ENCODE measurements around the gene TPCN1. TPM values are rescaled to one million over a fixed set of nuclear protein-coding genes. Genes with fewer than 3 reads are reported as not detected.
A peak's percentile ranks its signal among the peaks of the same experiment; 100 is the strongest.

TPCN1 gene
- total RNA-seq, 1 donor from 2014 or later, result 128 TPM

GRCh38 chr12:113333877-113334785, 112.9 kb downstream of the TPCN1 start:
- no peak for DNase-seq
- intact Hi-C loops (cut with DNase I), result no loop called here

GRCh38 chr12:113334786-113335539, 113.7 kb downstream of the TPCN1 start, which contains the start of gene SLC8B1:
Gene SLC8B1 (minus strand): TSS chr12:113335109. CDS start chr12:113332878, 2,231 bp downstream.
- ATAC-seq (ENCODE audit: poor library complexity) (peak; percentile 100), DNase-seq (peak; percentile 94)
- intact Hi-C loops (cut with DNase I), result no loop called here

More at GRCh38 chr12:113333877-113334785, 112.9 kb downstream of the TPCN1 start:
- peak; percentile 38 for ATAC-seq (ENCODE audit: poor library complexity)

GRCh38 chr12:113339540-113339939, 118.3 kb downstream of the TPCN1 start:
- ATAC-seq (ENCODE audit: poor library complexity), result no peak
- no peak for DNase-seq
- intact Hi-C loops (cut with DNase I), result no loop called here

DNA sequence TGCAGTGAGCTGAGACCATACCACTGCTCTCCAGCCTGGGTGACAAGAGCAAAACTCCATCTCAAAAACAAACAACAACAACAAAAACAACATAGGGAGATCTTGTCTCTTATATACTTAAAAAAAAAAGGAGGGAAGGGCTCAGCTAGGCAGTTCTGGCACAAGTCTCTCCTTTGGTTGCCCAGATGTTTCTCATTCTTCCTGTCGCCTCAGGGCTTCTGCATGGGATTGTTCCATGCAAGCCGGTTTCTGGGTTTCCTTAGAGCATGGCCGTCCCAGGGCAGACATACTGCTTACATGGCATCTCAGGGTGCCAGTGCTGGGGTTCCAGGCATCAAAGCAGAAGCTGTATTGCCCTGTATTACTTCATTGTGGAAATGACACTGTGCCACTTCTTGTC, 118.8 kb downstream of the TPCN1 start:
- ATAC-seq (ENCODE audit: poor library complexity) (no peak), DNase-seq (no peak)
- intact Hi-C loops (cut with DNase I), result no loop called here

- ATAC-seq (ENCODE audit: poor library complexity), result no peak
- intact Hi-C loops (cut with DNase I), result no loop called here
- DNase-seq, result no peak
Measured at GRCh38 chr12:113341535-113341934, 120.3 kb downstream of the TPCN1 start.

DNA sequence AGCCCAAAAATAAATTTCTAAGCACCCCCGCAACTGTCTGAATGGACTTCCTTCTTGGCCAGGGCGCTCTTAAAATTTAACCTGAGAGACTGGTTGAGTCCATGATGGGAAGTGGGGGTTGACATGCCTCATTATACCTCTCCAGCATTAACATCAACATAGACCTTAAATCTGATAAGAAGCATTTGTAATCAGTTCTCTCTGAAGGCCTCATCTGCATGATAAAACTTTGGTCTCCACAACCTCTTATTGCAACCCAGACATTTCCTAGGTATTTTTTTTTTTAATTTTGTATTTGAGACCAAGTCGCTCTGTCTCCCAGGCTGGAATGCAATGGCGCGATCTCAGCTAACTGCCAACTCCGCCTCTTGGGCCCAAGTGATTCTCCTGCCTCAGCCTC, 124.1 kb downstream of the TPCN1 start:
- DNase-seq, result no peak
- intact Hi-C loops (cut with DNase I), result no loop called here
- no peak for ATAC-seq (ENCODE audit: poor library complexity)

DNA sequence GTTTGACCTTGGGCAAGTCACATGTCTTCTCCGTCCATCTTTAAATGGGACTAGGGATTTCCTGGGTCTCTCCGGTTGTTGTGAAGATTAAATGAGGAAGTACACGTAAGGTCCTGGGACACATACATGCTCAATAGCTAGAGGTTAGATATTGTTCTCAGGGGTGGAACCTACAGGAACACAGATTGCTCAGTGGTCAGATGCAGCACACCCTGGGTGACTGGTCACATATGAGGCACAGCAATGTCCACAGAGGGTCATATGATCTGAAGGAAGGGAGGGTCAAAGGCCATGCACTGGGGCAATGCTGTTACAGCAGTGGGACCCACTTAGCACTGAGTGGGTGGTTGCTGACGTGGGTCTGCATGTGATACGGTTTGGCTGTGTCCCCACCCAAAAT, 125.1 kb downstream of the TPCN1 start:
- DNase-seq (no peak), ATAC-seq (ENCODE audit: poor library complexity) (no peak)
- intact Hi-C loops (cut with DNase I), result no loop called here

GRCh38 chr12:113347107-113347506, 125.8 kb downstream of the TPCN1 start:
- no peak for ATAC-seq (ENCODE audit: poor library complexity)
- intact Hi-C loops (cut with DNase I), result no loop called here
- DNase-seq, result no peak

- ATAC-seq (ENCODE audit: poor library complexity), result no peak
- no peak for DNase-seq
- intact Hi-C loops (cut with DNase I), result no loop called here
Measured at GRCh38 chr12:113347892-113348291, 126.6 kb downstream of the TPCN1 start.

Small RNA genes within 50 kb of the gene (microRNA-seq; reads per million reads assigned to microRNA genes)
- gene MIR6762, result not detected

Other genes with a start within 250 kb of the TPCN1 start
- 3.7 TPM for gene OAS2, start 242.9 kb upstream of the TPCN1 start, total RNA-seq
- 1.6 TPM for gene DTX1, start 164.7 kb upstream of the TPCN1 start, total RNA-seq
- gene RASAL1, start 85.7 kb upstream of the TPCN1 start, total RNA-seq, result not detected
- not detected for gene CFAP73, start 71.7 kb upstream of the TPCN1 start, total RNA-seq
- gene DDX54, start 36.0 kb upstream of the TPCN1 start, total RNA-seq, result 33.6 TPM
- 16.3 TPM for gene RITA1, start 35.7 kb upstream of the TPCN1 start, total RNA-seq
- 12.3 TPM for gene SLC8B1, start 113.6 kb downstream of the TPCN1 start, total RNA-seq
- gene PLBD2, start 137.1 kb downstream of the TPCN1 start, total RNA-seq, result 40.2 TPM
- gene SDS, start 182.4 kb downstream of the TPCN1 start, total RNA-seq, result not detected
- 6.3 TPM for gene SDSL, start 200.9 kb downstream of the TPCN1 start, total RNA-seq

Data from Right ventricle myocardium superior (tissue), 1 donor.